Measurements from ENCODE around the gene TOR4A.

Gene TOR4A

GRCh38 chr9:137277329-137278041, at the start of gene TOR4A:
TSS of gene TOR4A (plus strand) at chr9:137277726. CDS start at chr9:137278690, 964 bp downstream.
- peak; percentile 89 for DNase-seq (ENCODE audit: low read depth)

- no peak for DNase-seq (ENCODE audit: low read depth)
Observed at GRCh38 chr9:137227853-137228505, 49.5 kb upstream of the TOR4A start.

- no peak for DNase-seq (ENCODE audit: low read depth)
Observed at GRCh38 chr9:137228506-137228967, 49.0 kb upstream of the TOR4A start.

GRCh38 chr9:137228968-137229896, 48.3 kb upstream of the TOR4A start:
- DNase-seq (ENCODE audit: low read depth) = no peak

- no peak for DNase-seq (ENCODE audit: low read depth)
Observed at GRCh38 chr9:137229903-137230704, 47.4 kb upstream of the TOR4A start.

GRCh38 chr9:137230705-137231371, 46.7 kb upstream of the TOR4A start, which contains the start of gene SLC34A3:
TSS of gene SLC34A3 (plus strand) at chr9:137230901. CDS start at chr9:137231703, 802 bp downstream.
- no peak for DNase-seq (ENCODE audit: low read depth)

GRCh38 chr9:137231372-137232039, 46.0 kb upstream of the TOR4A start:
- no peak for DNase-seq (ENCODE audit: low read depth)

- DNase-seq (ENCODE audit: low read depth) = no peak
Observed at GRCh38 chr9:137232101-137232500, 45.4 kb upstream of the TOR4A start.

GRCh38 chr9:137232510-137232909, 45.0 kb upstream of the TOR4A start:
- no peak for DNase-seq (ENCODE audit: low read depth)

GRCh38 chr9:137233143-137233980, 44.2 kb upstream of the TOR4A start:
- DNase-seq (ENCODE audit: low read depth) = no peak

- no peak for DNase-seq (ENCODE audit: low read depth)
Observed at GRCh38 chr9:137234055-137234697, 43.4 kb upstream of the TOR4A start.

GRCh38 chr9:137234758-137235423, 42.6 kb upstream of the TOR4A start:
- no peak for DNase-seq (ENCODE audit: low read depth)

GRCh38 chr9:137235424-137236237, 41.9 kb upstream of the TOR4A start:
- no peak for DNase-seq (ENCODE audit: low read depth)

- DNase-seq (ENCODE audit: low read depth) = peak; percentile 63
Observed at GRCh38 chr9:137236238-137236935, 41.1 kb upstream of the TOR4A start.

- no peak for DNase-seq (ENCODE audit: low read depth)
Observed at GRCh38 chr9:137236936-137237421, 40.5 kb upstream of the TOR4A start.

Measured in iris pigment epithelial cell (primary cell).